Measurements from ENCODE around the gene PFN3. TPM values are rescaled to one million over a fixed set of nuclear protein-coding genes. Genes with fewer than 3 reads are reported as not detected.
A peak's percentile ranks its signal among the peaks of the same experiment; 100 is the strongest.

The PFN3 gene
- total and polyA plus RNA-seq, 2 experiments from 2014 or later = 1.9 to 2.0 TPM

DNA sequence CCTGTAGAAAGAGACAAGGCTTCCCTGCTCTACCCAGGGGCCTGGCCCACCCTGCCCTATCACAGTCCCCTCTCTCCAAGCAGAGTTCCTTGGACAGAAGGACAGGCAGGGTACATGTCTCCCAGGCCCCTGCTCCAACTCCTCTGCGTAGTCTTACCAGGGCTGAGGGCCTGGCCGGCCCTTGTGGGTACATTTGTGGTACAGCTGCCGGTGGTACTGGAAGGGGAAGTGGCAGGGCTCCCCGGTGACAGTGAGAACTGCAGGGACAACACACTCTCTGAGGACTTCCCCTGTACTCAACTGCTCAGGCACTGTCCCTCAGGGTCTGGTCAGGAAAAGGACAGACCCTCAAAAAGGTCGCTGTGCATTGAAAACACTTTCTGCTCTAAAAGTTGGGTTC lies 5.3 kb upstream of the PFN3 start (continued):
- TF ChIP-seq, protein P1, sequence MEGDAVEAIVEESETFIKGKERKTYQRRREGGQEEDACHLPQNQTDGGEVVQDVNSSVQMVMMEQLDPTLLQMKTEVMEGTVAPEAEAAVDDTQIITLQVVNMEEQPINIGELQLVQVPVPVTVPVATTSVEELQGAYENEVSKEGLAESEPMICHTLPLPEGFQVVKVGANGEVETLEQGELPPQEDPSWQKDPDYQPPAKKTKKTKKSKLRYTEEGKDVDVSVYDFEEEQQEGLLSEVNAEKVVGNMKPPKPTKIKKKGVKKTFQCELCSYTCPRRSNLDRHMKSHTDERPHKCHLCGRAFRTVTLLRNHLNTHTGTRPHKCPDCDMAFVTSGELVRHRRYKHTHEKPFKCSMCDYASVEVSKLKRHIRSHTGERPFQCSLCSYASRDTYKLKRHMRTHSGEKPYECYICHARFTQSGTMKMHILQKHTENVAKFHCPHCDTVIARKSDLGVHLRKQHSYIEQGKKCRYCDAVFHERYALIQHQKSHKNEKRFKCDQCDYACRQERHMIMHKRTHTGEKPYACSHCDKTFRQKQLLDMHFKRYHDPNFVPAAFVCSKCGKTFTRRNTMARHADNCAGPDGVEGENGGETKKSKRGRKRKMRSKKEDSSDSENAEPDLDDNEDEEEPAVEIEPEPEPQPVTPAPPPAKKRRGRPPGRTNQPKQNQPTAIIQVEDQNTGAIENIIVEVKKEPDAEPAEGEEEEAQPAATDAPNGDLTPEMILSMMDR (conservative IDR thresholded peaks at IDR 0.05; ENCODE audit: low read depth in 2 of 2) = no peak
- TF ChIP-seq POLR2AphosphoS5 (IDR thresholded peaks at IDR 0.05; ENCODE audit: low read depth) (no peak), JUNB (IDR thresholded peaks at IDR 0.05; ENCODE audit: unreplicated experiment) (no peak), REST (IDR thresholded peaks at IDR 0.05; ENCODE audit: unreplicated experiment) (no peak), EZH2phosphoT487 (IDR thresholded peaks at IDR 0.05; ENCODE audit: unreplicated experiment) (no peak), STAT1 (IDR thresholded peaks at IDR 0.05; ENCODE audit: unreplicated experiment) (no peak)

DNA sequence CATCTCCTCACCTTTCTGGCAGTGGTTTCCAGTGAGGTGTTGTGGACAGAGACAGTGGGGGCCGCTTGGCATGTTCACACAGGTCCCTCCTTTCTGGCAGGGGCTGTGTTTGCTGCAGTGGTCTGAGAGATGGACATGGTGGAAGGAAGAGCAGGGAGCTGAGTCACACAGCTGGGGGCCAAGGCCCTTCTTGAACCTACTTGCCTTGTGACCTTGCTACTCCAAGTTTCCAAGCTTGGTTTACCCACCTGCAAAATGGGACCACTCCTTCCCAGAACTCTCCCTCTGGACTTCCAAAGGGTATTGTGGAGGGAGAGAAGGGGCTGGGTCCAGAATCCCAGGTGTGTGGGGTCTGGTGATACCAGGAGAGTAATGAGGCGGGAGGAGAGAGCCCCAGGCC lies 4.9 kb upstream of the PFN3 start:
- Histone ChIP-seq H3K27ac (ENCODE audit: low read depth) (no peak overlapping the region), H3K9me2 (ENCODE audit: insufficient read depth) (peaks cover 3% of the 10 kb centered on the region; the same call in 1 of the 2 replicates), H3K36me3 (ENCODE audit: insufficient read depth) (no peaks in the 10 kb centered on the region), H3K4me3 (no peak overlapping the region), H3K27me3 (ENCODE audit: insufficient read depth) (peaks cover 79% of the 10 kb centered on the region), H2AFZ (no peak overlapping the region), H3K79me2 (replicated peaks; ENCODE audit: insufficient read depth) (no peaks in the 10 kb centered on the region), H3F3A (replicated peaks; ENCODE audit: low read depth) (peaks cover 16% of the 10 kb centered on the region), H3K4me2 (no peak overlapping the region), H4K20me1 (replicated peaks; ENCODE audit: insufficient read depth) (no peaks in the 10 kb centered on the region), H3K4me1 (ENCODE audit: insufficient read depth) (peaks cover 6% of the 10 kb centered on the region; the same call in 1 of the 2 replicates)
- DNase-seq (ENCODE audit: low spot score) (no peak), ATAC-seq (no peak)
- TF ChIP-seq STAT1 (IDR thresholded peaks at IDR 0.05; ENCODE audit: unreplicated experiment) (no peak), ZNF114 (CRISPR knock-in tag; IDR thresholded peaks at IDR 0.05) (no peak), POLR2AphosphoS5 (IDR thresholded peaks at IDR 0.05; ENCODE audit: low read depth) (no peak), CREB1 (CRISPR knock-in tag; IDR thresholded peaks at IDR 0.05; ENCODE audit: low read depth) (no peak), REST (IDR thresholded peaks at IDR 0.05; ENCODE audit: unreplicated experiment) (no peak), EZH2 (IDR thresholded peaks at IDR 0.05; ENCODE audit: low read depth, unreplicated experiment) (no peak), EZH2phosphoT487 (IDR thresholded peaks at IDR 0.05; ENCODE audit: unreplicated experiment) (no peak), ZNF331 (CRISPR knock-in tag; IDR thresholded peaks at IDR 0.05; ENCODE audit: low read depth) (no peak)
- TF ChIP-seq, protein P1 (conservative IDR thresholded peaks at IDR 0.05; ENCODE audit: low read depth in 2 of 2) = no peak
- H3K36me3 Mint-ChIP-seq (ENCODE audit: low read depth) = no peaks in the 10 kb centered on the region
- H3K4me1 Mint-ChIP-seq = peaks cover 12% of the 10 kb centered on the region; the same call in 2 of the 3 replicates
- H3K27me3 Mint-ChIP-seq (ENCODE audit: insufficient read depth, low read depth, poor library complexity) = peaks cover 64% of the 10 kb centered on the region
- H3K4me3 Mint-ChIP-seq = peak overlapping the region; percentile 57; the same call in 1 of the 3 replicates
- H3K9me3 Mint-ChIP-seq = no peaks in the 10 kb centered on the region
- H3K27ac Mint-ChIP-seq = no peak overlapping the region

All from GM23338 (cell line).